Subcutaneous abdominal adipose tissue (tissue), 5 donors: ENCODE measurements around the gene FOXP3.

Source experiments
- H3K27ac ChIP-seq: one replicate; pipeline ENCODE4 v1.7.0; 2013; ENCODE audit warnings: low read depth, mild to moderate bottlenecking, inconsistent platforms, low read length, moderate library complexity
- H3K27me3 ChIP-seq, 5 donors: one replicate each; pipeline ENCODE4 v1.7.0; 2013; ENCODE audit warnings: low read length in 5 of 5, inconsistent platforms in 1 of 5; ENCODE audit not compliant: control insufficient read depth in 5 of 5, insufficient read depth in 4 of 5
- H3K36me3 ChIP-seq, 5 donors: one replicate each; pipeline ENCODE4 v1.7.0; 2013; ENCODE audit warnings: low read length in 5 of 5; ENCODE audit not compliant: control insufficient read depth in 5 of 5, insufficient read depth in 5 of 5
- H3K4me1 ChIP-seq, 5 donors: one replicate each; pipeline ENCODE4 v1.7.0; 2013; ENCODE audit warnings: low read length in 5 of 5, mild to moderate bottlenecking in 3 of 5, moderate library complexity in 1 of 5; ENCODE audit not compliant: control insufficient read depth in 5 of 5, insufficient read depth in 5 of 5
- H3K4me3 ChIP-seq, 5 donors: one replicate each; pipeline ENCODE4 v1.7.0; 2013; ENCODE audit warnings: low read length in 5 of 5, low read depth in 1 of 5
- H3K9ac ChIP-seq, 5 donors: one replicate each; pipeline ENCODE4 v1.7.0; 2013; ENCODE audit warnings: low read length in 5 of 5, mild to moderate bottlenecking in 4 of 5, moderate library complexity in 3 of 5
- H3K9me3 ChIP-seq, 5 donors: one replicate each; pipeline ENCODE4 v1.7.0; 2013; ENCODE audit warnings: low read length in 5 of 5; ENCODE audit not compliant: control insufficient read depth in 5 of 5
- donor health status: healthy.
- donor health status: healthy.
- donor health status: healthy.
- donor health status: healthy.
- donor health status: healthy.

FOXP3 gene

DNA sequence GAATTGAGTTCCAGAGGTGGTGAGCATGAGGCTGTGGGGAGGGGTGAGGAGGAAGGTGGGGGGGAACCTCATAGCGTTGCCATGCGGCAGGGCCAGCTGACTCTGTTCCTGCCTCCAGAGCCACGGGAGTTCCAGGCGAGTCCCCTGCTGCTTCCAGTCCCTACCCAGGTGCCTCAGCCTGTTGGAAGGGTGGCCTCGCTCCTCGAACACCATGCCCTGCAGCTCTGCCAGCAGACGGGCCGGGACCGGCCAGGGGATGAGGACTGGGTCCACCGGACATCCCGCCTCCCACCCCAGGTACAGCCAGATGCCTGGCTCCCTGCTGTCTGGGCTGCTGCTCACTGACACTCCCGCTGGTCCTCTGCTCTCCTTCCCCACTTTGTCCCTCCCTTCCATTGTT, 21.3 kb downstream of the FOXP3 start:
- H3K4me1 ChIP-seq, result no peaks in the 10 kb centered on the region
- no peak overlapping the region for H3K27ac ChIP-seq
- H3K36me3 ChIP-seq, result peaks cover 0 to 60% (median 37%) of the 10 kb centered on the region in 5 donors
- no peak overlapping the region for H3K4me3 ChIP-seq
- H3K27me3 ChIP-seq, result peaks cover 0 to 7% (median 0%) of the 10 kb centered on the region in 5 donors
- H3K9ac ChIP-seq, result no peak overlapping the region
- no peaks in the 10 kb centered on the region for H3K9me3 ChIP-seq

DNA sequence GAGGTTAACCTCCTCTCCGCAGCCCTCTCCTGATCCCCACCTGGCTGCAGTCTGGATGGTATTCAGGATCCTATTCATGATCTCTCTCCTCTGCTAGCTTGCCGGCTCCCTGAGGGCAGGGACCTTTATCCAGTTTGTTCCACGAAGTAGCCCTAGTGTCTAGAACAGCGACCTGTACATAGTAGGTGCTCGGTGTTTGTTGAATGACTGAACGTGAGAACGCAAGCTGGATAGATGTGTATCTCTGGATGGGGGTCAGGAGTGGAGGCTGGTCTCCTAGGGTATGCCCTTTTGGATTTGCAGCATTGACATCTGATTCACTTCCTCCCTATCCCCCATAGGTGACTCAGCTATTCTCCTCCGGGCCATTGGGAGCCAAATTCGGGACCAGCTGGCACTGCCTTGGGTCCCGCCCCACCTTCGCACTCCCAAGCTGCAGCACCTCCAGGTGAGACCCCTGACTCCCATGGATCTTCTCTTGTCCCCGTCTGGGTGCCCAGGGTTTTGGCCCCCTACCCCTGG, 21.9 kb downstream of the FOXP3 start:
- H3K36me3 ChIP-seq, result peaks cover 0 to 55% (median 33%) of the 10 kb centered on the region in 5 donors

DNA sequence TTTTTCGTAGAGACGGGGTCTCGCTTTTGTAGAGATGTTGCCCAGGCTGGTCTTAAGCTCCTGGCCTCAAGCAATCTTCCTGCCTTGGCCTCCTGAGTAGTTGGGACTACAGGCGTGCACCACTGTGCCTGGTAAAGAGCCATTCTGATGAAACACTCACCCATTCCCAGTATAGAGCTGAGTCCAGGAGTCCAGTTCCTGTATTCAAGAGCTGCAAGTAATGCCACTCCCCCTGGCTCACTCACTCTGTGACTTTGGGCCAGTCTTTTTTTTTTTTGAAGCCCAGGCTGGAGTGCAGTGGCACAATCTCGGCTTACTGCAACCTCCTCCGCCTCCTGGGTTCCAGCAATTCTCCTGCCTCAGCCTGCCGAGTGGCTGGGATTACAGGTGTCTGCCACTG, 25.8 kb downstream of the FOXP3 start:
- Histone ChIP-seq H3K9ac (no peak overlapping the region), H3K4me1 (peaks cover 0 to 5% (median 0%) of the 10 kb centered on the region in 5 donors), H3K27ac (no peak overlapping the region), H3K27me3 (peaks cover 0 to 6% (median 0%) of the 10 kb centered on the region in 5 donors), H3K36me3 (peaks cover 0 to 25% (median 16%) of the 10 kb centered on the region in 5 donors), H3K4me3 (no peak overlapping the region), H3K9me3 (no peaks in the 10 kb centered on the region)

More for the DNA sequence above, 21.9 kb downstream of the FOXP3 start:
- Histone ChIP-seq H3K4me1 (no peaks in the 10 kb centered on the region), H3K4me3 (no peak overlapping the region), H3K27me3 (peaks cover 0 to 6% (median 0%) of the 10 kb centered on the region in 5 donors), H3K9me3 (no peaks in the 10 kb centered on the region), H3K27ac (no peak overlapping the region), H3K9ac (no peak overlapping the region)

DNA sequence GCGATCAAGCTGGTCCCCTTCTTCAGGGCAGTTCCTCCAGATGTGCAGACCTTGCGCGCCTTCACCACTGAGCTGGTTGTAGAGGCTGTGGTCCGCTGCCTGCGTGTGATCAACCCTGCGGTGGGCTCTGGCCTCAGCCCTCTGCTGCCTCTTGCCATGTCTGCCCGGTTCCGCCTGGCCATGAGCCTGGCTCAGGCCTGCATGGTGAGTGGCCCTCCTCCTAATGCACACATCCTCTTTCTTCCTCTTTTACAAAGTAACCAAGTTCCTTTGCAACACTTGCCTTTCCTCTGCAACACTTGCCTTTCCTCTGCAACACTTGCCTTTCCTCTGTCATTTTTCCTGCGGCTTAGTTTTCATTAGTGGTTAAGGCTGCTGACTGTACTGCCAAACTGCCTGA, 27.4 kb downstream of the FOXP3 start:
- H3K4me3 ChIP-seq, result no peak overlapping the region
- H3K27ac ChIP-seq, result no peak overlapping the region
- H3K9ac ChIP-seq, result peak overlapping the region in 1 of 5 donors; percentile 48
- H3K36me3 ChIP-seq, result peaks cover 0 to 9% (median 0%) of the 10 kb centered on the region in 5 donors
- H3K9me3 ChIP-seq, result no peaks in the 10 kb centered on the region
- H3K27me3 ChIP-seq, result peaks cover 0 to 2% (median 0%) of the 10 kb centered on the region in 5 donors
- peaks cover 0 to 5% (median 0%) of the 10 kb centered on the region in 5 donors for H3K4me1 ChIP-seq

DNA sequence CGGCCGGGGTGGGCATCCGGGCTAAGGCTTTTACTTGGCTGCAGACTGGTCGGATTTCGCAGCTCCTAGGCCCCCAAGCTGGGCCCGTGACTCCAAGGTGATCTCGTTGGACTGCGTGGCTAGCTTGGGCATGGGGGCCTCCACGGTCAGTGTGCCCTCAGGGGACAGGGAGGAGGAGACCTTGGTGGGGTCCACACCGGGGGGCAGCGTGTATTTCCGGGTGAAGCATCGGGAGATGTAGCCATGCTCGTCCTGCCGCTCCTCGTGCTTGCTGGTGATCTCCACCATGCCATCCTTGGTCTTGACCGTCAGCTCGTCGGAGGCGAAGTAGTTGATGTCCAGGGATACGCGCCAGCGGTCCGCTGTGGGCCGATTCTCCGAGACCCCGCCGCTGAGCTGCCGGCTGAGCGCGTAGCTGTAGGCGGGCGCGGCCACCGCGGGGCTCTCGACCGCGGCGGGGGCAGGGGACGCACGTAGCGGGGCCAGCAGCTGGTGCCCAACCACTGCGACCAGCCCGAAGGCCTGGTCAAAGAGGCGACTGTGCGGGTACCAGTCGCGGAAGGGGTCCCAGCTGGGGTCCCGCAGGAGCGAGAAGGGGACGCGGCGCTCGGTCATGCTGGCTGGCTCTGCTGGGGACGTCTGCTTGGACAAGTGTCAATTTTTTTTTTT, 30.5 kb downstream of the FOXP3 start:
- H3K36me3 ChIP-seq, result no peaks in the 10 kb centered on the region
- no peak overlapping the region for H3K9ac ChIP-seq
- peaks cover 0 to 3% (median 0%) of the 10 kb centered on the region in 5 donors for H3K27me3 ChIP-seq
- H3K9me3 ChIP-seq, result peaks cover 0 to 2% (median 0%) of the 10 kb centered on the region in 5 donors
- no peak overlapping the region for H3K4me3 ChIP-seq
- H3K4me1 ChIP-seq, result peaks cover 0 to 18% (median 6%) of the 10 kb centered on the region in 5 donors
- H3K27ac ChIP-seq, result no peak overlapping the region

DNA sequence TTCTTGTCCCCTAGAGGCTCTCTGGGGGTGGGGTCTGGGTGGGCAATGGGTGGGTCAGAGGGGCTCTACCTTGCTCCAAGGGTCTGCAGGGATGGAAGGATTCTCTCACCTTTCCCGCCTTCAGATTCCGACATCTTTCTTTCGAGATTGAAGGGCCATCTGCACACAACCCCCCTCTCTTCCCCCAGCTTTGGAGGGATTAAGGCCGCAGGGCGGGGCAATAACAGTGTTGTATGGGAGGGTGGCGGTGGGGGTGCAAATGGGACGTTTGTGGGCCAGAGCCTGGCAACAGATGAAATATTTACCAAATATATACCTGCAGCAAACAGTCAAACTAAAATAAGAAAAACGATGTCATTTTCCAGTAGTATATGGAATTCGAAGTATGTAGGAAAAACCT, 31.3 kb downstream of the FOXP3 start, which contains the start of gene CACNA1F:
CACNA1F (minus strand) TSS at position 165 of the 400 bp plus-strand sequence; CDS start at position 134, 31 bp downstream.
- H3K9me3 ChIP-seq, result peaks cover 0 to 4% (median 0%) of the 10 kb centered on the region in 5 donors
- no peak within 1 kb of the TSS for H3K27ac ChIP-seq
- H3K4me3 ChIP-seq, result no peak within 1 kb of the TSS

GRCh38 chrX:49232525-49232924, 32.0 kb downstream of the FOXP3 start:
- H3K27ac ChIP-seq, result no peak overlapping the region
- H3K27me3 ChIP-seq, result peaks cover 0 to 8% (median 0%) of the 10 kb centered on the region in 5 donors
- peaks cover 0 to 18% (median 6%) of the 10 kb centered on the region in 5 donors for H3K4me1 ChIP-seq
- peaks cover 0 to 9% (median 4%) of the 10 kb centered on the region in 5 donors for H3K9me3 ChIP-seq
- no peaks in the 10 kb centered on the region for H3K36me3 ChIP-seq
- no peak overlapping the region for H3K9ac ChIP-seq
- H3K4me3 ChIP-seq, result no peak overlapping the region

More for the DNA sequence above, 31.3 kb downstream of the FOXP3 start, which contains the start of gene CACNA1F:
- Histone ChIP-seq H3K36me3 (no peaks in the 10 kb centered on the region), H3K4me1 (peaks cover 0 to 18% (median 6%) of the 10 kb centered on the region in 5 donors), H3K9ac (no peak within 1 kb of the TSS), H3K27me3 (peaks cover 0 to 3% (median 0%) of the 10 kb centered on the region in 5 donors)

DNA sequence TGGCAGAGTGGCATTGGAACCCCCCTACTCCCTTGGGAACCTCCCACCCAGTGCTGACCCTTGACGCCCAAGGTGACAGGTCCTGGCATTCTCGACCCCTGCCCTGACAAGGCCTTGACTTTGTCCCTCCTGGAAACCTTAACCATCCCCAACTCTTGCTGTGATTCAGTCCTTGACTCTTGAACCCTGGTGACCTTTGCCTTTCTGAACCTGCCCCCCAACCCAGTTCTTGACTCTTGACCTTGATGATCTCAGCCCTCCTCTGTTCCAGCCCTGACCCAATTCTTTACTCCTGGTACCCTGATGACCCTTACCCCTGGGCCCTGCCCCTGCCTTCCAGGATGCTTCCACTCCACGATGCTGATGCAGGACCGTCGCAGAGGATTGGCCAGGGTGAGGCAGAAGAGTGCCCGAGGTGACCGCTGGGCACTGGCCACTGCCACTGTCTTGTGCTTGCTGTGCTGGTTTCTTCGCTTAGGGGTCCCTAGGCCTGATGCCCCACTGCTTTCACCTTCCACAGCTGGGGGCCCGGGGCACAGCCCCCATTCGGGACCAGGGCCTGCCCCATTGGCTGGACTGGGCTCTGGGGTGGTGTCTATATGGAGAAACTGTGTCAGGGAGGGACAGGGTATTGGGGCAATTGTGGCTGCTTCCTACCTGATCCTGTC, 33.0 kb downstream of the FOXP3 start:
- Histone ChIP-seq H3K4me1 (peaks cover 0 to 18% (median 6%) of the 10 kb centered on the region in 5 donors), H3K36me3 (no peaks in the 10 kb centered on the region), H3K27me3 (peaks cover 0 to 13% (median 0%) of the 10 kb centered on the region in 5 donors), H3K9ac (no peak overlapping the region), H3K9me3 (peaks cover 0 to 13% (median 4%) of the 10 kb centered on the region in 5 donors), H3K27ac (no peak overlapping the region), H3K4me3 (peak overlapping the region in 1 of 5 donors; percentile 55)

DNA sequence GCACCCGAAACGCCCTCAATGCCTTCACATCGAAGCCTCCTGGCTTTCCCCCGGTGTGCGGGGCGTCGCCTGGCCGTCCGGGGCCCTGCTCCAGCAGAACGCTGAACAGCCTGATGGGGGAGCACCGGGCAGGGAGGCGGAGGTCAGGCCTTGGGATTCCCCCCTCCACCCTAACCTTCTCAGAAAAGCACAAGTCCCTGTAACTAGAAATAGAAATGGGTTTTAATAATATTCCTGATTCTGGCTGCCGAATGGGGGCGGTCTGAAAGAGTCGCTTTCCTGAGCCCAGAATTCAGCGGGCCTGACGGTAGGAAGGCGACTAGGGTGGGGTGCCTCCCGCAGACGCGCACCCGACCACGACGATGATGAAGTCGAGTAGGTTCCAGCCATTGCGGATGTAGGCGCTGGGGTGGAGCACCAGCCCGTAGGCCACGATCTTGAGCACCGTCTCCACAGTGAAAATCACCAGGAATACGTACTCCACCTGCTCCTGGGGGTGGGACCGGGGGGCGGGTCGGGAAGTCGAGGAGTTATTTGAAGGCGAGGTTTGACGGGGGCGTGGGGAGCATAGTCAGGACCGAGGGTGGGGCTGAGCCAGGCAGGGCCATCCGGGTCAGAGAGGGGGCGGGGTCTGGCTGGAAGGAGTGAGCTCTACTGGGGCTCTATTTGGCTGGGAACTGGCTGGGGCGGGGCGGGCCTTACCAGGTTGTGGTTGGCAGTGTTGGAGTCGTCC, 33.8 kb downstream of the FOXP3 start:
- Histone ChIP-seq H3K27me3 (peaks cover 0 to 13% (median 7%) of the 10 kb centered on the region in 5 donors), H3K4me3 (peak overlapping the region; percentile 22 to 55 (median 48)), H3K9me3 (peaks cover 0 to 13% (median 4%) of the 10 kb centered on the region in 5 donors), H3K36me3 (no peaks in the 10 kb centered on the region), H3K4me1 (peaks cover 0 to 13% (median 4%) of the 10 kb centered on the region in 5 donors), H3K9ac (peak overlapping the region in 3 of 5 donors; percentile 47 to 59 (median 52)), H3K27ac (no peak overlapping the region)
